Adrenal gland (tissue), 5 donors: ENCODE results near the gene PPBP.

Source experiments
- CTCF ChIP-seq, 6 experiments: fragments of 450-650 bp in 4 of 6; fragments of 200-600 bp in 2 of 6; sonication (generic) in 1 of 6; IDR thresholded peaks; 1 replicate in 5 of 6; 2 replicates in 1 of 6; pipeline versions ENCODE4 v1.5.1 to v1.8.0; 2016 to 2021; ENCODE audit warnings: antibody characterized with exemption in 6 of 6, mild to moderate bottlenecking in 2 of 6, moderate library complexity in 1 of 6
- POLR2A ChIP-seq, 2 donors: fragments of 450-650 bp; IDR thresholded peaks; one replicate each; pipeline ENCODE4 v1.6.1; 2017; ENCODE audit warnings: antibody characterized with exemption in 2 of 2, mild to moderate bottlenecking in 2 of 2, moderate library complexity in 1 of 2
- donor health status: DM: no; HTN: no; CAD: no.

- TF ChIP-seq CTCF (IDR thresholded peaks at IDR 0.05) (no peak), POLR2A (IDR thresholded peaks at IDR 0.05) (no peak)
Observed at GRCh38 chr4:73998040-73999011, 10.3 kb upstream of the PPBP start, which contains the start of gene CXCL5.
